HUES48 (cell line): ENCODE measurements around the gene SUPT6H.
"Not testable (repeated sequence)": the region's sequence is repeated elsewhere in the genome, so short reads cannot be mapped to it uniquely, and the experiment has no call there.

Experiments used
- H3K27ac ChIP-seq: one replicate; pipeline ENCODE4 v1.7.0; 2013; ENCODE audit warnings: low read depth, low read length, inconsistent platforms
- H3K27me3 ChIP-seq: 2 replicates; pipeline ENCODE4 v1.6.1; 2013; ENCODE audit warnings: mild to moderate bottlenecking, low read length; ENCODE audit not compliant: control insufficient read depth, insufficient read depth
- H3K36me3 ChIP-seq: 2 replicates; pipeline ENCODE4 v1.6.1; 2013; ENCODE audit warnings: low read length; ENCODE audit not compliant: control insufficient read depth, insufficient read depth
- H3K4me1 ChIP-seq: 2 replicates; pipeline ENCODE4 v1.6.1; 2013; ENCODE audit warnings: mild to moderate bottlenecking, low read length; ENCODE audit not compliant: control insufficient read depth, insufficient read depth
- H3K4me3 ChIP-seq: 2 replicates; pipeline ENCODE4 v1.5.1; 2013; ENCODE audit warnings: mild to moderate bottlenecking, low read depth, low read length
- H3K9ac ChIP-seq: 2 replicates; pipeline ENCODE4 v1.6.1; 2013; ENCODE audit warnings: mild to moderate bottlenecking, low read depth, low read length, moderate library complexity
- H3K9me3 ChIP-seq: 2 replicates; pipeline ENCODE4 v1.6.1; 2013; ENCODE audit warnings: low read length; ENCODE audit not compliant: control insufficient read depth, insufficient read depth

SUPT6H gene

DNA sequence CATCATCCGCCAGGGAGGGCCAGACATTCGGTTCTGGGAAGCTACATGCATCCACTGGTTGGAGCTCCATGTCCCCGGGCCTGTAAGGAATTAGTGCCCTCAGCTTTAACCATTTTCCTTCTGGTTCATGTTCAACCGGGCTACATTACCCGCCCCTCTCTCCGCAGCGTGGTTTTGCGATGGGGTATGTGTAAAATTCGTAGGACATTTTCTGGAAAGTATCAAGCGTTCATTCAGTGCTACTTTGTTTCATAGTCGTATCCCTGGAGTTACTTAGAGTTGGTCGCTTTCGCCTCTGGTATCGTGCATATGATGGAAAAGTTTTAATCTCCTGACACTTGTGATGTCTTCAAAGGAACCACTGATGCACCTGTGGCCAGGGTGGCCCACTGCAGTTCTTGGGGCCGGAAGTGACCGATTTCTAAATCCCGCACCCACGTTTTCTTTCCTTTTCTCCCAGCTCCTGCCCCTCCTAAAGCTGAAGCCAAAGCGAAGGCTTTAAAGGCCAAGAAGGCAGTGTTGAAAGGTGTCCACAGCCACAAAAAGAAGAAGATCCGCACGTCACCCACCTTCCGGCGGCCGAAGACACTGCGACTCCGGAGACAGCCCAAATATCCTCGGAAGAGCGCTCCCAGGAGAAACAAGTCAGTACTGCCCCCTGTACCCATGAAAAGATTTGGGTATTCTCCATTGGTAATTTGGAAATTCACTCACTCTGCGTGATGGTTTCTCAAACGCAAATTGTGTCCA, 58.4 kb downstream of the SUPT6H start:
- H3K4me1 ChIP-seq, result peaks cover 31% of the 10 kb centered on the region
- H3K27ac ChIP-seq, result peak overlapping the region; percentile 98
- H3K9me3 ChIP-seq, result no peaks in the 10 kb centered on the region
- no peaks in the 10 kb centered on the region for H3K27me3 ChIP-seq
- peak overlapping the region; percentile 94 for H3K9ac ChIP-seq
- peaks cover 53% of the 10 kb centered on the region for H3K36me3 ChIP-seq
- peak overlapping the region; percentile 85 for H3K4me3 ChIP-seq

DNA sequence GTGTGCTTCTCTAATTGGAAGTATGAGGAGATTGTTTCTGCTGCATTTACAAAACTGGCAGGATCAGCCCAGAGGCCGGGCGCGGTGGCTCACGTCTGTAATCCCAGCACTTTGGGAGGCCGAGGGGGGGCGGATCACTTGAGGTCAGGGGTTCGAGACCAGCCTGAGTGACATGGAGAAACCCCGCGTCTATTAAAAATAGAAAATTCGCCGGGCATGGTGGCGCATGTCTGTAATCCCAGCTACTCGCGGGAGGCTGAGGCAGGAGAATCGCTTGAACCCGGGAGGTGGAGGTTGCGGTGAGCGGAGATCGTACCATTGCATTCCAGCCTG, 59.0 kb downstream of the SUPT6H start:
- peak overlapping the region; percentile 94 for H3K9ac ChIP-seq
- not testable (repeated sequence) for H3K27me3 ChIP-seq, H3K9me3 ChIP-seq
- peaks cover 31% of the 10 kb centered on the region for H3K4me1 ChIP-seq
- peak overlapping the region; percentile 98 for H3K27ac ChIP-seq
- H3K36me3 ChIP-seq, result peaks cover 48% of the 10 kb centered on the region
- H3K4me3 ChIP-seq, result peak overlapping the region; percentile 85

DNA sequence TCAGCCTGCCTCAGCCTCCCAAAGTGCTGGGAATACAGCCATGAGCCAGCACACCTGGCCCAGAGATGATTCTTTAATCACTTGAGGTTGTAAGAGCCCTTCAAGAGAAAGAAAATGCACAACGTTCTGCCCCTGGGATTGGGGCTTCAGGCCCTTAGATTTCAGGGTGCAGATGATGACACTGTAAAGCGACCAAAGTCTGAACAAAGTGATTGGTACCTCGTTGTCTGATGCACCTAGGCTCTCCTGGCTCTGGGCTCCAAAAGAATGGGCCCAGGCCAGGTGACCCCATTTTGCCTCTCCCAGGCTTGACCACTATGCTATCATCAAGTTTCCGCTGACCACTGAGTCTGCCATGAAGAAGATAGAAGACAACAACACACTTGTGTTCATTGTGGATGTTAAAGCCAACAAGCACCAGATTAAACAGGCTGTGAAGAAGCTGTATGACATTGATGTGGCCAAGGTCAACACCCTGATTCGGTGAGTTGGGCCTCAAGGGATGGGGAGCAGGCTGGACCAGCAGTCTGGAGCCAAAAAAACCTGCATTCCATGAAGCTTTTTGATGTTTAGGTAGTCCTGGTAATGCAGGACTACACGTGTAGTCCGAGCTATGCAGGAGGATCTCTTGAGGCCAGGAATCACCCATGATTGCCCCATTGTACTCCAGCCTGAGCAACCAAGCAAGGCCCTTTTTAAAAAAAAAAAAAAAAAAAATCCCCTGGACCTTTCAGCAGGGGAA, 60.6 kb downstream of the SUPT6H start:
- Histone ChIP-seq H3K4me1 (peaks cover 31% of the 10 kb centered on the region), H3K9me3 (no peaks in the 10 kb centered on the region), H3K27ac (peak overlapping the region; percentile 46), H3K36me3 (peaks cover 45% of the 10 kb centered on the region), H3K9ac (no peak overlapping the region), H3K4me3 (peak overlapping the region; percentile 22), H3K27me3 (no peaks in the 10 kb centered on the region)

DNA sequence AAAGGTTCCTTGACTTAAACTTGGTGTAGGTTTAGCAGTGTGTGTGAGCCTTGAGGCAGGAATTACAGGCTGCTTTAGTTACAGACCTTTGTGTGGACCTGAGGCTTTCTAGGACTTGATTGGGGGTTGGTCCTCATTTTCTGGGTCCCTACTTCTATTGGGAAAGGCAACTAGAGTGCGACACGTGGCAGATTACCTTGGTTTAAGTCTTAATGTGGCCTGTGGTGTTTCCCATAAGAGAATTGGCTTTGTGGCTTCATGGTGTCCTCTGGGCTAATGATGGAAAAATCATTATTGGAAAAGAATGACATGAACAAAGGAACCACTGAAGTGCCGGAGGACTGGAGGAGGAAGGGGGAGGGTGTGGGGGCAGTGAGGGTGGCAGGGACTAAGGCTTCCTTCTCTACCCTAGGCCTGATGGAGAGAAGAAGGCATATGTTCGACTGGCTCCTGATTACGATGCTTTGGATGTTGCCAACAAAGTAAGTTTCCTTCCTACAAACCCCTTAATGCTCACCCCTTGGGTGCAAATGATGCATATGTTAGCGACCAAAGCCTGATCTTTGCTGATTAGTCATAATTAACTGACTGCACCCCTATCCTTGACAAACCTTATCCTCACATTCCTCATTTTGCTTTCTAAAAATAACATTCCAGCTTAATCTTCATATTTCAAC, 61.3 kb downstream of the SUPT6H start:
- H3K9ac ChIP-seq, result no peak overlapping the region
- H3K9me3 ChIP-seq, result no peaks in the 10 kb centered on the region
- peaks cover 31% of the 10 kb centered on the region for H3K4me1 ChIP-seq
- peaks cover 45% of the 10 kb centered on the region for H3K36me3 ChIP-seq
- peak overlapping the region; percentile 22; the same call in 1 of the 2 replicates for H3K4me3 ChIP-seq
- H3K27me3 ChIP-seq, result no peaks in the 10 kb centered on the region
- peak overlapping the region; percentile 4 for H3K27ac ChIP-seq

DNA sequence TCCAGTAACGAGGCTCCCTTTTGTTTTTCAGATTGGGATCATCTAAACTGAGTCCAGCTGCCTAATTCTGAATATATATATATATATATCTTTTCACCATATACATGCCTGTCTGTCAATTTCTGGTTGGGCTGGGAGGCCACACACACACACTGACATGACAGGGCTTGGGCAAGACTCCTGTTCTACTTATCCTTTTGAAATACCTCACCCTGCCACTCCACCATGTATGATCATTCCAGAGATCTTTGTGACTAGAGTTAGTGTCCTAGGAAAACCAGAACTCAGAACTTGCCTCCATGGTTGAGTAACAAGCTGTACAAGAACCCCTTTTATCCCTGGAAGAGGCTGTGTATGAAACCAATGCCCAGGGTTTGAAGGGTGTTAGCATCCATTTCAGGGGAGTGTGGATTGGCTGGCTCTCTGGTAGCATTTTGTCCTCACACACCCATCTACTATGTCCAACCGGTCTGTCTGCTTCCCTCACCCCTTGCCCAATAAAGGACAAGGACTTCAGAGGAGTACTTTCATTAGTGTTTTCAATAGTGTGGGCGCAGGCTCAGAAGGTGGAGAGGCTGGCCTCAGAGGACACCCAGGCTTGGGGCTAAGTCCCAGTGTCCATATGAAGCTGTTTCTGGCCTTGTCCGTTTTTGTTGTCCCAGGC, 62.0 kb downstream of the SUPT6H start:
- Histone ChIP-seq H3K36me3 (peaks cover 45% of the 10 kb centered on the region), H3K4me1 (peaks cover 27% of the 10 kb centered on the region), H3K27ac (peak overlapping the region; percentile 99), H3K4me3 (peak overlapping the region; percentile 80; the same call in 1 of the 2 replicates), H3K9ac (0 out of 2 replicates have a peak overlapping the region, but pooled peaks have one; percentile 96)
- H3K9me3 ChIP-seq, H3K27me3 ChIP-seq: not testable (repeated sequence)

DNA sequence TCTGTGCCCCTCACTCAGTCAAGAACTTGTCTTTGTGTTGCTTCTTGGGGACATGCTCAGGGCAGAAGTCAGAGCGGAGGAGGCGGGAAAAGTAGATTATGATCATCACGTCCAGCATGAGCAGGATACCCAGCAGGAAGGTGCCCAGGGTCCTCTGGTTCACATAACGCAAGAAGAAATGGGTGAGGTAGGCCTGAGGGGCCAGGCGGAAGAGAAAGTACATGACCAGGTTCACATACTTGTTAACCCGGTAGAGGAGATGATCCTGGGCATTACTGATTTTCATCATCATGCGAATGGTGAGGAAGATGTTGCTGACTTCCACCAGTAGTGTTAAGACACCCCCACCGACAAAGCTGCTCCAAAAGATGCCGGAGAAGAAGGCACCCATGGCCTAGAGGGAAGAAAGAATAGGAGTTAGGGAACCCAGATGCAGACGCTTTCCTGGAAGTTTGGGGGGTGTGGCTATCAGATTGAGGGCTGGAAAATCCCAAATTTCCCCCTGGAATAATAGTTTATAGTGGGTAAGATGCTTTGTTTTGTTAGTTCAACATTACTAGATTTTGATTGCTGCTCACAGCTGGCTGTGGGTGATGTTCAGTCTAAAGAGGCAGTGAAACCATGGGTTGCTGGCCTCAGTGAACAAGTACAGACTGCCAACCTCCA, 62.6 kb downstream of the SUPT6H start:
- Histone ChIP-seq H3K9me3 (no peaks in the 10 kb centered on the region), H3K9ac (peak overlapping the region; percentile 96), H3K4me3 (peak overlapping the region; percentile 80), H3K4me1 (peaks cover 27% of the 10 kb centered on the region), H3K27ac (peak overlapping the region; percentile 99), H3K36me3 (peaks cover 45% of the 10 kb centered on the region), H3K27me3 (no peaks in the 10 kb centered on the region)

DNA sequence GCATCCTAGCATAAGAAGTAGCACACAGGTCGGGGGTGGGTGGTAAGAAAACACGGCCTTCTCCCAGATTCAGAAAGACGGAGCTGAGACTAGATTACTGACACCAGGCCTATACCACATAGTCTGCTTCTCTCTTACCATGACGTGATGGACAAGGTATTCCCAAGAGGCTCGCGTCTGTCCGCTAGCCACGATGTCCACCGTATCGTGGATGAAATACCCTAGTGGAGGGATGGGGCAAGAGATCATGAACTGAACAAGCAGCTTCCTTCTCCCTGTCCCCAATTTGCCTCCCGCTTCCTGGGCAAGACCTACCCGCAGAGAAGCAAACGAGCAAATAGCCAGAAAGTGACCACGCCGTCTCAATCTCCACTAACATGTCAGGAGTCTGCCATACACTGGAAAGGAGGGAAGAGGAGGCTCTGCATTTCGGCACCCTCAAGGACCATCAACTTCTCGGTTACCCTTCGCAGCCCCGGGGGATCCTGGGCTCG, 63.2 kb downstream of the SUPT6H start:
- peaks cover 27% of the 10 kb centered on the region for H3K4me1 ChIP-seq
- H3K27me3 ChIP-seq, result no peaks in the 10 kb centered on the region
- H3K36me3 ChIP-seq, result peaks cover 45% of the 10 kb centered on the region
- peak overlapping the region; percentile 80 for H3K4me3 ChIP-seq
- peak overlapping the region; percentile 96 for H3K9ac ChIP-seq
- no peaks in the 10 kb centered on the region for H3K9me3 ChIP-seq
- H3K27ac ChIP-seq, result peak overlapping the region; percentile 99

DNA sequence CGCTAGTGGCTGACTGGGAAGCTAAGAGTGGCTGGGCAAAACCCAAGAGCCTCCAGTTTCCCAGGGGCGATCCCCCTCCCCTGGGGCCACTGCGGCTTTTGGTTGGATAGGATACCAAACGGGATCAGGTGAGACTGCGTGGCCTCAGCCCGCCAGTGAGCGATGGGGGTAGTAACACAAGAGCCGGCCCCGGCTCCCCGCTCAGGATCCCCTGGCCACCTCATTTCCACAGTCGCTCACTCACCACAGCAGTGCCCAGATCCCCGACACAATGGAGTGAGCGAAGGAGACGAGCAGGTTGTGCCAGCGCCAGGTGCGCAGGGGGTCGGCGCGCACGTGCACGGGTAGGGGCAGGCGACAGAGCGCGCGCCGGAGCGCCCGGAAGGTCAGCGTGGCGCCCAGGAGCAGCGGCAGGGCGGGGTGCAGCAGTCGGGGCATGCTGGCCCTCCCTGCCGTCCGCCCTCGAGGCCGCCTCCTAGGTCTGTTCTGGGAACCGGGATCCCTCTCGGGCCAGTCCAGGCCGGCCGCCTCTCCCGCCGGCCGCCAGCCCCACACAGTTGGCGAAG, 63.7 kb downstream of the SUPT6H start:
- peaks cover 27% of the 10 kb centered on the region for H3K4me1 ChIP-seq
- H3K36me3 ChIP-seq, result peaks cover 44% of the 10 kb centered on the region
- no peaks in the 10 kb centered on the region for H3K9me3 ChIP-seq
- H3K27me3 ChIP-seq, result no peaks in the 10 kb centered on the region
- peak overlapping the region; percentile 99 for H3K27ac ChIP-seq
- peak overlapping the region; percentile 80 for H3K4me3 ChIP-seq
- peak overlapping the region; percentile 96 for H3K9ac ChIP-seq

DNA sequence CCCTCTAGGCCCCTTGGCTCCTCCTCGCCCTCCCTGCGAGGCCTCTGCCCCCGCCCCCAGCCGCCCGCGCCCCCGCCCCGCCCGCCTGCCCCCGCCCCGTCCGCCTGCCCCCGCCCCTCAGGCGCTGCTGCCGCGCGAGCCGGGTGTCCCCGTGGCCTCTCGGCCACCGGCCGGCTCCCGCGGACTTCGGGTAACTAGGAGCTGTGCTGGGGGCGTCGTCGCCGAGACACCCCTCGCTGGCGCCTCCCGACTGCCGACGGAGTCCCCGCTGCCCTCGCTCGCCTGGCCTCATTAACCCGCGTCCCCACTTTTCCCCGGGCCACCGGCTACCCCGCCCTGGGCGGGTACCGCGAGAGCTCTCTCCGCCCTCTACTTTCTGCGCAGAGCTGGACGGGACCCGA, 64.2 kb downstream of the SUPT6H start, which contains the start of gene TLCD1:
TSS of gene TLCD1 (minus strand) at position 8 of the 401 bp plus-strand sequence. CDS start 136 bp downstream, outside the sequence.
- Histone ChIP-seq H3K9me3 (no peaks in the 10 kb centered on the region), H3K27ac (peak within 1 kb of the TSS; percentile 99), H3K4me1 (peaks cover 27% of the 10 kb centered on the region), H3K9ac (peak within 1 kb of the TSS; percentile 96), H3K36me3 (peaks cover 39% of the 10 kb centered on the region), H3K27me3 (no peaks in the 10 kb centered on the region), H3K4me3 (peak within 1 kb of the TSS; percentile 90)
